ENCODE data around the gene EPSTI1. TPM values are rescaled to one million over a fixed set of nuclear protein-coding genes. Genes with fewer than 3 reads are reported as not detected.

Gene EPSTI1
- total RNA-seq, 2 experiments from 2014 or later, result 120 to 121 TPM

DNA sequence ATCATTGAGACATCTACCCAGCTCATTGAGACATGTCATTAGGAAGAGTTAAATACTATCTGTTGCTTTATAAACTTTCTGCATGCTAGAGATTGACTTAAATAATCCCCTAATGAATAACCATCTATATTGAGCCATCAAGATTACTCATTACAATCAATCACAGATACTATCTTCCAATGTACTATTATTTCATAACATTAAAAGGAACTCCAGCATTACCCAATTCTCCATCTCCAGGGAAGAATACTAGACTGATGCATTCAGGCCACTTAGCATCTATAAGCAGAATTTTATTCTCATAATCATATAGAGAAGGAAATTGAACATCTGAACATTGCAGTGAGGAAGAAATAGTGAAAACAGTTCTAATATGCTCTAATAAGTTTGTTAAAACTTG is 8.0 kb downstream of the EPSTI1 start:
- H3K4me1 Mint-ChIP-seq, result peaks cover 61% of the 10 kb centered on the region
- H3K4me3 Mint-ChIP-seq, result no peak overlapping the region
- CTCF ChIA-PET, result interaction anchor here (1.1 kb wide), 1 partner anchor 12 kb away, joined by 4 read pairs; no protein-coding TSS in a partner anchor

DNA sequence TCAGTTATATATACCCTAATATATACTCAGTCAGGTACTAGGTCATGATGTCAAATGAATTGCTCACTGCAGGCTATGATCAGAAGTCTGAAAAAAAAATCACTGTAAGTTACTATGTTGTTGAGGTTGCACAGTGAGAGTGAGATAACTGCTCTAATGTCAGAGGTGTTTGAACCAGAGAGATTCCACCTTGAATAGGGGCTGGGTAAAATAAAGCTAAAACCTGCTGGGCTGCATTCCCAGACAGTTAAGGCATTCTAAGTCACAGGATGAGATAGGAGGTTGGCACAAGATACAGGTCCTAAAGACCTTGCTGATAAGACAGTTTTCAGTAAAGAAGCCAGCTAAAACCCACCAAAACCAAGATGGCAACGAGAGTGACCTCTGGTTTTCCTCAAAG is 10.2 kb downstream of the EPSTI1 start:
- H3K9me3 Mint-ChIP-seq, result peaks cover 16% of the 10 kb centered on the region
- H3K36me3 Mint-ChIP-seq (ENCODE audit: low read depth), result peaks cover 74% of the 10 kb centered on the region
- H3K4me3 Mint-ChIP-seq, result no peak overlapping the region
- ChIA-PET POLR2A (interaction anchor here (0.6 kb wide), 1 partner anchor 24 kb away, joined by 3 read pairs; no protein-coding TSS in a partner anchor), CTCF (interaction anchor here (1.2 kb wide), 1 partner anchor 13 kb away, joined by 4 read pairs; no protein-coding TSS in a partner anchor)
- H3K27ac Mint-ChIP-seq, result no peak overlapping the region
- DNase-seq, result no peak
- H3K4me1 Mint-ChIP-seq, result peaks cover 56% of the 10 kb centered on the region
- no peaks in the 10 kb centered on the region for H3K27me3 Mint-ChIP-seq

More for the DNA sequence above, 8.0 kb downstream of the EPSTI1 start:
- POLR2A ChIA-PET, result no interaction called here
- Mint-ChIP-seq H3K27me3 (no peaks in the 10 kb centered on the region), H3K27ac (no peak overlapping the region), H3K9me3 (peaks cover 14% of the 10 kb centered on the region), H3K36me3 (ENCODE audit: low read depth) (peaks cover 69% of the 10 kb centered on the region)
- no peak for DNase-seq

DNA sequence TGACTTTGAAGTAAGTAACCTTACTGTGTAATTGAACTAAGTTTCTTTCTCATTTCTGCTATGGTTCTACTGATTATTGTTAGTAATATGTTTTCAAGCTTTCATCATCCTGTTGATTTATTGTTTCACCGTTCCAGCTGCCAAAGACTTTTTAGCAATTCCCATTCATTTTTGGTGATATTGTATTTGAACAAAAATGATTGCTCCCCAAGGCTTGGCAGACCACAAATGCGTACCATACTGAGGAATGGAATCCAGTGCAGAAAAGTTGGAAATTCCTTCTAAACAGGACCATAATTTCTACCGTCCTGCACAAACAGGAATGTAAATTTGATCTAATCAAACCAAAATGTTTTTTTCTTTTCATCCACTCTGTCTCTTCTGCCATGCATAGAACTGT is 10.7 kb downstream of the EPSTI1 start:
- Mint-ChIP-seq H3K4me1 (peaks cover 55% of the 10 kb centered on the region), H3K4me3 (no peak overlapping the region), H3K36me3 (ENCODE audit: low read depth) (peaks cover 74% of the 10 kb centered on the region), H3K27ac (no peak overlapping the region), H3K27me3 (no peaks in the 10 kb centered on the region), H3K9me3 (peaks cover 16% of the 10 kb centered on the region)
- CTCF ChIA-PET, result interaction anchor here (1.2 kb wide), 1 partner anchor 12 kb away, joined by 4 read pairs; no protein-coding TSS in a partner anchor
- POLR2A ChIA-PET, result interaction anchor here (0.6 kb wide), 1 partner anchor 24 kb away, joined by 3 read pairs; no protein-coding TSS in a partner anchor
- no peak for DNase-seq

DNA sequence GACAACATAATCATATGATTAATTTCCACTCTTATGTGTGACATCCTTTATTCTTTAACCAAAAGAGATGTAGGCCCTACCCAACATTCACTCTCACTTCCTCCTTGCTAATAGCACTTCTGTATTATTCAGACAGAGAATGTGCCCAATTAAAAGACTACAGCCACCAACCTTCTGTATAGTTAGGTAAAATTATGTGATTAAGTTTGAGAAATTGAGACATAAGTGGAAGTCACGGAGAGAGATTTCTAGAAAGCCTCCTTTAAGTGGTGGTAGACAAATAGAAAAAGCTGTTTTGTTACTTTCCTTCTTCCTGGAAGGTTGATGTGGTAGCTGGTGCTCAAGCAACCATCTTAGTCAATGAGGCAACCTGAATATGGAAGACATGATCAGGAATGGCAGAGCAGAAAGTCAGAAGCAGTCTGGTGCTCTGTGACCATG is 14.8 kb downstream of the EPSTI1 start:
- Mint-ChIP-seq H3K9me3 (peaks cover 10% of the 10 kb centered on the region), H3K4me1 (peaks cover 30% of the 10 kb centered on the region), H3K27ac (no peak overlapping the region), H3K27me3 (no peaks in the 10 kb centered on the region), H3K36me3 (ENCODE audit: low read depth) (peaks cover 58% of the 10 kb centered on the region), H3K4me3 (no peak overlapping the region)
- CTCF ChIA-PET, result no interaction called here
- no peak for DNase-seq
- POLR2A ChIA-PET, result no interaction called here

DNA sequence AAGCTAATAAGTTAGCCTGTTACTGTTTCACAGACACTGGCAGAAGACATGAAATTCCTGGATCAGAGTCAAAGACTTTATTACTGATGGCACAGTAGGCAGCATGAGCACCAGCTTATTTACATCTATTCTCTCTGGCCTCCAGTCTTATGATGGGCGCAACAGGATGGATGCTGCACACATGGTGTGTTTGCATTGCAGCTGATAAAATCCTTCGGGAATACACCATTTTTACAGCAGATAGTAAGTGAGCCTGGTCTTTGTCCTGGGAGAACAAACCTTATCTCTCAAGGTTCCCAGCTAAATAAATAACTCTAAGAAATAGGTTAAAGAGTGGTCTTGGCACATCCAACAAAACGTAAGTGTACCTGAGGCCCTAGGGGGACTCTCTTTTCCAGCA is 16.0 kb downstream of the EPSTI1 start:
- Mint-ChIP-seq H3K9me3 (peaks cover 7% of the 10 kb centered on the region), H3K4me1 (peaks cover 32% of the 10 kb centered on the region), H3K4me3 (no peak overlapping the region), H3K27me3 (no peaks in the 10 kb centered on the region), H3K36me3 (ENCODE audit: low read depth) (peaks cover 54% of the 10 kb centered on the region), H3K27ac (no peak overlapping the region)
- no peak for DNase-seq
- ChIA-PET POLR2A (no interaction called here), CTCF (no interaction called here)

DNA sequence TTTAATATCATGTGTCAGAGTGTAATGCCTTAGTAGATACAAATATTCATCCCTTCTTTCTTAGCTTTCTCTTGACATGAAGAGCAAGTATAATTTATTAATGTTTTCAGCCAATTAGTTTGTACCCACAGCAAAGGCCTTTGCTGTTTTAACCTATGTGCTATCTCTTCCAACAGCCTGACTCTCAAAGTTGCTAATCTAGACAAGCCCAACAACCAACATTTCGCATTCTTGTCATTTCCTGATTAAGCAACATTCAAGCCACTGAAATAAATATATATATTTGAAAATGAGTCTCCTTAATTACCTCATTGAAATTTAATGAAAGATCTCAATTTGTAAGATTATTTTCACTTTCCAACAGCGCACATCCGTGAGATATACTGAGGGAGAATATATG is 18.5 kb downstream of the EPSTI1 start:
- POLR2A ChIA-PET, result no interaction called here

DNA sequence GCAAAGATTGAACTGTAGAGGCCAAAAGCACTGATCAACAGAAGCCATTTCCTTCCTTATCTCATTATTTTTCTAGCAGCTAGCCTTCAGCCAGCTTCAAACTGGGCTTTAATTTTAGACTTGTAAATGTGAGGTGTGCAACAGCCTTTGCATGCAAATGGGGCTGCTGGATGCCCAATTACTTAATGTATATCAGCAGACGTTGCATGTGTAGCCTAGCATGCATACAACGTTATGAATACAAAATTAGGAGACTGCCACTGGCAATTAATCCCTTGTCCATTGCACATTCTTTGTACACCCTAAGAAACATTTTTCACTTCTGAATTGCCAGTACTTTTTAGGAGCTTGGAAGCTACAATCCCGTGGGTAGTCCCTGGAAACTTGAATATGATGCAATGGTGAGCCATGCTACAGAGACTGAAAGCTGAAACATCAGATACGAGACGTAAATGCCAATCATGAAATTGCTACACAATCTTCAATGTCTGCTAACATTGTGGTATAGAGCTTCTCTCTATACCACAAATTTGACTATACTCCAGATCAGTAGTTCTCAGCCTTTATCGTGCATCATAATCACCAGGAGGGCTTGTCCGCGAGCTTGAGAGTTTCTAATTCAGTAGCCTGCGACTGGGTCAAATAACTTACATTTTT is 20.2 kb downstream of the EPSTI1 start:
- peaks cover 31% of the 10 kb centered on the region for H3K4me1 Mint-ChIP-seq
- POLR2A ChIA-PET, result no interaction called here
- CTCF ChIA-PET, result interaction anchor here (0.6 to 3.9 kb wide), 7 partner anchors 9 to 49 kb away, joined by 3 to 39 read pairs (median 3); partner anchors contain the start of gene EPSTI1
- no peak overlapping the region for H3K4me3 Mint-ChIP-seq
- H3K27ac Mint-ChIP-seq, result no peak overlapping the region
- H3K27me3 Mint-ChIP-seq, result no peaks in the 10 kb centered on the region
- peaks cover 54% of the 10 kb centered on the region for H3K36me3 Mint-ChIP-seq (ENCODE audit: low read depth)
- no peaks in the 10 kb centered on the region for H3K9me3 Mint-ChIP-seq
- DNase-seq, result no peak

More for the DNA sequence above, 18.5 kb downstream of the EPSTI1 start:
- no peak overlapping the region for H3K27ac Mint-ChIP-seq
- H3K9me3 Mint-ChIP-seq, result peaks cover 2% of the 10 kb centered on the region
- H3K4me1 Mint-ChIP-seq, result peaks cover 39% of the 10 kb centered on the region
- CTCF ChIA-PET, result interaction anchor here (0.6 to 3.9 kb wide), 2 partner anchors 17 to 65 kb away, joined by 6 to 39 read pairs; partner anchors contain the start of gene EPSTI1
- no peak for DNase-seq
- peaks cover 58% of the 10 kb centered on the region for H3K36me3 Mint-ChIP-seq (ENCODE audit: low read depth)
- no peak overlapping the region for H3K4me3 Mint-ChIP-seq
- no peaks in the 10 kb centered on the region for H3K27me3 Mint-ChIP-seq

DNA sequence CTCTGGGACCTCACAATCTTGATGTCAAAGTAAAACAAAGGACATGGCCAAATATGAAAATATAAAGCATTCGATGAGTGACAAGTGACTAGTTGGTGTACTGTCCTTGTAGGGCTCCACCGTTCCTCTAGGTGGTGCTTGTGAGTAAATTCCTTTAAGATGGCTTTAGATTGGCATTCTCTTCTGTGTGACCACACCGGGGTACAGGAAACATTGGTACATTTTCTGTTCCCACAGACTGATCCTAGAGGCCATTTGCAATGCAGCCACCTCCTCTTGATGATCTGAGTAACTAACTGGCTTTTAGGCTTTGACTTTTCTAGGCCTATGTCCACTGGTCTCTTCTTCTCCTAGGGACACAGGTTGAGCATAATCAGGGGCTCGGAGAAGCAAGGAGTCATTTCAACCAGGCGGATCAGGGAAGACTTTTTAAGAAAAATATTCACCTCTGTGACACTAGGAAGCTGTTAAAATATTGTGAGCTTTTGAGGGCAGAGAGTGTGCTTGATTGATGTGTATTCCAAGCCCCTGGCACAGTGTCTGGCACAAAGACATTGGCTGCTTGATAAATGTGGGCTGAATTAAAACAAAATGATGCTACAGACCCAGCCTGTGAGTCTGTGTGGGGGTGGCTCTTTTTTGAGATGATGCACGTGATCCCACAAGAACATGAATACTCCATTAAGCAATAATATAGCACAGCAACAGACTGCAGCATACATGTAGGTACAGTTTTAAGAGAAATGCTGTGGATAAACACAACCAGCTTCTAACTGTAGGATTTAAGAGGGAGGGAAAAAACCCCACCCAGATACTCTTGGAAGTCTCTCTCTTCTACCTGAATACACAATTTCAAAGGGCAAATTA is 21.0 kb downstream of the EPSTI1 start:
- H3K4me3 Mint-ChIP-seq, result no peak overlapping the region
- no peak overlapping the region for H3K27ac Mint-ChIP-seq
- peak; percentile 63 for DNase-seq
- POLR2A ChIA-PET, result no interaction called here
- no peaks in the 10 kb centered on the region for H3K27me3 Mint-ChIP-seq
- H3K9me3 Mint-ChIP-seq, result no peaks in the 10 kb centered on the region
- peaks cover 52% of the 10 kb centered on the region for H3K36me3 Mint-ChIP-seq (ENCODE audit: low read depth)
- CTCF ChIA-PET, result interaction anchor here (1.0 to 3.9 kb wide), 4 partner anchors 9 to 50 kb away, joined by 3 to 39 read pairs (median 4); partner anchors contain the start of gene EPSTI1
- peaks cover 31% of the 10 kb centered on the region for H3K4me1 Mint-ChIP-seq

DNA sequence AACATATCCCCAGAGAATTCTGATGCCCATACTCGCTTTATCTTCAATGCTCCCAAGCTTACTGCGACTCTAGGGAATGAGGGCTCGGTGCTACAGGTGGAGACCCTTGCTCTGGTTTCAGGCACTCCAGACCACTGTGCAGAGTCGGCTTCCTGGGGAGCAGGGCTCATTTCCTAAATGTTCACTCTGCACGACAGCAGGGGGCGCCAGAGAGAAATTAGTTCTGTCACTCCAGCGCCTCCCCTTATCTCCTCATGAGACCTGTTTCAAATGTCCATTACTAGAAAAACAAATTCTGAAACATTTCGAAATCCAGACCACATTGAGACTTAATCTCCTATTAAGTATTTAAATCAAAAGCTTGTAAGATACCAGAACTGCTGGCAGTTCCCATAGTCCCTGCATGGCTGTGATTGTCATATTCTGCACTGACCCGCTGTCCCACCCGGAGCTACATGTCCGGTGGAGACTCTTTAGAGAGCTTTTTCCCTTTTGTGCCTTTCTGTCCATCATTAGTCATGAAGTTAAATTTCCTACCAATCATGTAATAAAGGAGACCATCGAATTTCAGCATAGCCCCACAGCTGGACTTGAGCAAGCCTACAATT is 22.4 kb downstream of the EPSTI1 start:
- Mint-ChIP-seq H3K36me3 (ENCODE audit: low read depth) (peaks cover 48% of the 10 kb centered on the region), H3K4me3 (no peak overlapping the region), H3K9me3 (no peaks in the 10 kb centered on the region), H3K27me3 (no peaks in the 10 kb centered on the region), H3K4me1 (peaks cover 25% of the 10 kb centered on the region), H3K27ac (no peak overlapping the region)
- POLR2A ChIA-PET, result no interaction called here
- CTCF ChIA-PET, result interaction anchor here (0.8 to 1.9 kb wide), 7 partner anchors 11 to 97 kb away, joined by 3 to 8 read pairs (median 4); no protein-coding TSS in a partner anchor
- DNase-seq, result peak; percentile 86

DNA sequence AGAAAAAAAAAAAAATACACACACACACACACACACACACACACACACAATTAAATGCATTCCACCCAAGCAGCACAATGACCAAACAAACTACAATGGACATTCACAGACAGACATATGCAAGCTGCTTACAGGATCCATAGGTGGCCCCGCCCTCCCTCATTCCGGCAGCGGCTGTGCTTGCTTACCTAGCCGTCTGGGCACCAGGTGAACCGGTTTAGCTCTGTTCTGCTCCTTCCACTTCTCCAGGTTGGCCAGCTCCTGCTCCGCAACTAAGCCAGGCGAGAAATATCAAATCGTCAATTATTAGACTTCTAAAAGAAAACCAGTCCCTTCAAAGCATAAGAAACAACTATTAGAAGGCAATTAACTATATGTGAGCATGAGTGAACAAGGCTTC is 23.1 kb downstream of the EPSTI1 start:
- Mint-ChIP-seq H3K9me3 (no peaks in the 10 kb centered on the region), H3K4me1 (peaks cover 25% of the 10 kb centered on the region), H3K27me3 (no peaks in the 10 kb centered on the region), H3K27ac (no peak overlapping the region), H3K36me3 (ENCODE audit: low read depth) (peaks cover 47% of the 10 kb centered on the region), H3K4me3 (no peak overlapping the region)
- CTCF ChIA-PET, result interaction anchor here (1.2 to 1.9 kb wide), 4 partner anchors 11 to 98 kb away, joined by 4 to 8 read pairs (median 4); no protein-coding TSS in a partner anchor
- POLR2A ChIA-PET, result no interaction called here
- DNase-seq, result no peak

DNA sequence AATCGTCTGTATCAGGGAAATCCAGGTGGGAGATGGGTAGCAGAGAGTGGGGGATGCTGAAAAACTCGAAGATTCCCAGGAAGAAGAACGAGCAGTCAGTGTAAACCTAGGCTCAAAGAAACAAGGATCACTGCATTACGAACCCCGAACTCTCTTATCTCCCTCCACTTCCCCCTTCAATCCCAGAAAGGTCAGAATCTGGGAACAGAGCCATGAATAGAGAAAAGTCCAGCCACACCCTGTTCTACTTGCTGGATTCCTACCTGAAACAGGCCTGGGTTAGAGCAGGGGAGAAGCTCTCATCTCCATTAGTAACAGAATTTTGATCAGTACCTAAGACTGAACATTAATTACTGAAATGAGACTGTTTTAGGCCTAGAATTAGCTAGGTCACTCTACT is 24.4 kb downstream of the EPSTI1 start:
- H3K27me3 Mint-ChIP-seq, result no peaks in the 10 kb centered on the region
- DNase-seq, result no peak
- CTCF ChIA-PET, result interaction anchor here (0.9 kb wide), 1 partner anchor 23 kb away, joined by 3 read pairs; no protein-coding TSS in a partner anchor
- H3K9me3 Mint-ChIP-seq, result no peaks in the 10 kb centered on the region
- H3K4me1 Mint-ChIP-seq, result peaks cover 25% of the 10 kb centered on the region
- H3K27ac Mint-ChIP-seq, result no peak overlapping the region
- H3K36me3 Mint-ChIP-seq (ENCODE audit: low read depth), result peaks cover 55% of the 10 kb centered on the region
- POLR2A ChIA-PET, result no interaction called here
- no peak overlapping the region for H3K4me3 Mint-ChIP-seq

DNA sequence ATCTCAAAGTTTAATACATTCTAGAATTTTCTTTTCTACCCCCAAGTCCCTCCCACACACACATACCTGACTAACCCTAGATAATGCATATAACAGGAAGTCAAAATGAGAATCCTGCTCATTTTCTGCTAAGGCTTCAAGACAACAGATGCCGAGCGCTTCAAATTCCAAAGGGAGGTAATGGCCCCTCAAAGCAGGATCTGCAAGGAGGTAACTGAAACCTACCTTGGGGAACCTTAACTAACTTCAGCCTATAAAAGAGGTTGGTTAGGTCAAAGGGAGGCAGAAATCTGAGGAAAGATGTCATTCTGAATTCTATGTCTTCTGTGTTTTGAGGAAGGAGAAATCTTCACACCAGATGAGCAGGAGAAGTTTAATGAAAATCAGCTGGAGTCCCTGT is 26.8 kb downstream of the EPSTI1 start:
- ChIA-PET CTCF (no interaction called here), POLR2A (no interaction called here)
- Mint-ChIP-seq H3K4me1 (peaks cover 12% of the 10 kb centered on the region), H3K4me3 (no peak overlapping the region), H3K9me3 (no peaks in the 10 kb centered on the region), H3K36me3 (ENCODE audit: low read depth) (peaks cover 64% of the 10 kb centered on the region), H3K27ac (no peak overlapping the region), H3K27me3 (no peaks in the 10 kb centered on the region)
- DNase-seq, result no peak

Measured in activated CD4-positive, alpha-beta T cell treated with anti-CD3 and anti-CD28 coated beads, Interleukin-2, amount 10 ng/mL, durations not matched to agents 7 days and 5 days (primary cell).